ENCODE results near the gene CLDN3.

CLDN3 gene

DNA sequence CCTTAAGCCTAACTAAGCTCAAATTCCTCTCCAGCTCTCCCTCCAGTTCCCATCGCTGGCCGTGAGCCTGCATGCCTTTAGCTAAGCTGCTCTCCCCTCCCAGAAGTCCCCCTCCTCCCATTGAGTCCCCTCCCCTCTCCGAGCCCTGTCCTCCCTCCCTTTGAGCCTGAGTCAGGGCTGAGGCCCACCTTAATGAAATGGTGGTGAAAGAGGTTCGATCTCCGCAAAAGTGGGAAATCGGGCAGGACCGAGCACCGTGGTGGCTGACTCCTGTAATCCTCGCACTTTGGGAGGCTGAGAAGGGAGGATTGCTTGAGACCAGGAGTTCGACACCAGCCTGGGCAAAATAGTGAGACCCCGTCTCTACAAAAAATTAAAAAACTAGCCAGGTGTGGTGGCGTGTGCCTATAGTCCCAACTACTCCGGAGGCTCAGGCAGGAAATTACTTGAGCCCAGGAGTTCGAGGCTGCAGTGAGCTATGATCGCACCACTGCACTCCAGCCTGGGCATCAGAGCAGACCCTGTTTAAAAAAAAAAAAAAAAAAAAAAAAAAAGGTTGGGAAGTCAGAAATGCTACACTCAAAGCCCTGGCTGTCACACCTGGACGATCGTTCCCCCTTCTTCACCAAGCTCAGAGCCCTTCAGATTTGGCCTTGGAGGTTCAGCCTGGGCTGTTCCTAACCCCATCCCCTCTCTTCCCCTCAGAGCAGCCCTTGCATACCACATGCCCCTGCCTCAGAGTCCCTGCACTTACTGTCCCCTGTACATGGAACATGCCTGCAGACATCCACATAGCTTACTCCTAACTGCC is 995 bp upstream of the CLDN3 start:
- DNase-seq (ENCODE audit: low read depth), result no peak

DNA sequence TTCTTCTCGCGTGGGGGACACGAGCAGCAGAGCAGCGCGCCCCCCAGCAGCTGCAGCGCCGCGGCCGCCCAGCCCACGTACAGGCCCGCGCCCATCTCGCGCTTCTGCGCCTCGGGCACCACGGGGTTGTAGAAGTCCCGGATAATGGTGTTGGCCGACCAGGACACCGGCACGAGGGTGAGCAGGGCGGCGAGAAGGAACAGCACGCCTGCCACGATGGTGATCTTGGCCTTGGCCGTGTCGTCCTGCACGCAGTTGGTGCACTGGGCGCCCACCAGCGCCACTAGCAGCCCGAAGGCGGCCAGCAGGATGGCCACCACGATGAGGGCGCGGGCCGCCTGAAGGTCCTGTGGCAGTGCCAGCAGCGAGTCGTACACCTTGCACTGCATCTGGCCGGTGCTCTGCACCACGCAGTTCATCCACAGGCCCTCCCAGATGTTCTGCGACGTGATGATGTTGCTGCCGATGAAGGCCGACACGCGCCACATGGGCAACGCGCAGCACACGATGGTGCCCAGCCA is 529 bp downstream of the CLDN3 start:
- no peak for DNase-seq (ENCODE audit: low read depth)

DNA sequence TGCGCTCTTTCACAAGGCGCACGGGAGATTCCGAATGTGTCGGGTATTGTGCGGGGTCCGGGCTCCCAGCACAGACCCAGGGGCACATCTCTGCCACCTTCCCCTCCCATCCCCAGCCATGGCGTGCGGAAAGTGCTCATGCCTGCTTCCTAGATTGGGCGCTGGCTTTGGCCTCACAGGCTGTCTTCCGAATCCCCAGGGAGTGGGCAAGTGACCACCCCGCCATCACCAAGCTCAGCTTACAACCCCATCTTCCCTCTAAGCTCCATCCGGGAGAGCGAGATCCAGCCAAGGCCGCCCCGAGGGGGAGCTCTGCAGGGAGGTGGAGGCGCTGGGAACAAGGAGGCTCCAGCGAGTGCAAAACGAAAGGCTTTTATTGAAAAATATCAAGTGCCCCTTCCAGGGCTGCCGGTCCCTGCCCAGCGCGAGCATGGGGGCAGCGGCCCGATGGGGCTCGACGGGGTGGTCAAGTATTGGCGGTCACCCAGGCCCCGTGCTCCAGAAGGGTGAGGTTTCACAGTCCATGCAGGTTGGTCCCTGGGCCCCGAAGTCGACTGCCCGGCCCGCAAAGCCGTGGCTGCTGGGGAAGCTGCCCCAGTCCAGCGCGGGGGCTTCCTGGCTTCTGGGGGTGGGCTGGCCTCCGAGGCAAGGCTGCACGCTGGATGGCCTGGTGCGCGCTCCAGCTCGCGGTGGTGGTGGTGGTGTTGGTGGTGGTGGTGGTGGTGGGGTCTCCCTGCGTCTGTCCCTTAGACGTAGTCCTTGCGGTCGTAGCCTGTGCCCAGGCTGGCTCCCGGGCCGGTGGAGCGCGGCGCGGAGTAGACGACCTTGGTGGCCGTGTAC is 1.2 kb downstream of the CLDN3 start:
- DNase-seq (ENCODE audit: low read depth), result no peak

DNA sequence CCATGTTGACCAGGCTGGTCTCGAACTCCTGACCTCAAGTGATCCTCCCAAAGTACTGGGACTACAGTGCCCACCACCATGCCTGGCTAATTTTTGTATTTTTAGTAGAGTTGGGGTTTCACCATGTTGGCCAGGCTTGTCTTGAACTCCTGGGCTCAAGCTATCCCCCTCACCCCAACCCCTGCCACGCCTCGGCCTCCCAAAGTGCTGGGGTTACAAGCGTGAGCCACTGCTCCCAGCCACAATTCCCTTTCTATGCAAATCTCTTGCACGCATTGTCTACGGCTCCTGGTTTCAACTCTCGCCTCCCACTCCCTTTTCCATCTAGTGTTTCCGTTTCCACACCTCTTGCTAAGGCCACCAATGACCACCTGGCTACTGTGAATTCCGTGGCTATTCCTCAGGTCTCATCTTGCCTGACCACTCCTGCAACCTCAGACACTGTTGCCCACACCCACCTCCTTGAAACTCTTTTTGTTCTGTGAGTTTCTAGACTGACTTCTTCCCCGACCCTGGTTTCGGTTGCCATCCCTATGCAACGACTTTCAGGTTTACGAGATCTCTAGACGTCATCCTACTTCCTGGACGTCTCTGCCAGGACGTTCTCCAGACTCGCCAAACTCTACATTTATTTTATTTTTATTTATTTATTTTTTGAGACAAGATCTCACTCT is 3.4 kb downstream of the CLDN3 start:
- DNase-seq (ENCODE audit: low read depth), result no peak

DNA sequence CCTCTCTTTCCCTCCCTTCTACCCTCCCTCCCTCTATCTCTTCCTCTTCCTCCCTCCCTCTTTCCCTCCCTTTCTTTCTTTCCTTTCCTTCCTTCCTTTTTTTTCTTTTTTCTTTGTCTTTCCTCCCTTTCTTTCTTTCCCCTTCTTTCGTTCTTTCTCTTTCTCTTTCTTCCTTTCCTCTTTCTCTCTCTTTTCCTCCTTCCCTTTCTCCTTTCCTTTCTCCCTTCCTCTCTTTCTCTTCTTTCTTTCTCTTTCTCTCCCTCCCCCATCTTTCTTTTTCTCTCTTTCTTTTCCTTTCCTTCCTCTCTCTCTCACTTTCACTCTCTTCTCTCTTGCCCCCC is 7.4 kb downstream of the CLDN3 start:
- DNase-seq (ENCODE audit: low read depth), result no peak

DNA sequence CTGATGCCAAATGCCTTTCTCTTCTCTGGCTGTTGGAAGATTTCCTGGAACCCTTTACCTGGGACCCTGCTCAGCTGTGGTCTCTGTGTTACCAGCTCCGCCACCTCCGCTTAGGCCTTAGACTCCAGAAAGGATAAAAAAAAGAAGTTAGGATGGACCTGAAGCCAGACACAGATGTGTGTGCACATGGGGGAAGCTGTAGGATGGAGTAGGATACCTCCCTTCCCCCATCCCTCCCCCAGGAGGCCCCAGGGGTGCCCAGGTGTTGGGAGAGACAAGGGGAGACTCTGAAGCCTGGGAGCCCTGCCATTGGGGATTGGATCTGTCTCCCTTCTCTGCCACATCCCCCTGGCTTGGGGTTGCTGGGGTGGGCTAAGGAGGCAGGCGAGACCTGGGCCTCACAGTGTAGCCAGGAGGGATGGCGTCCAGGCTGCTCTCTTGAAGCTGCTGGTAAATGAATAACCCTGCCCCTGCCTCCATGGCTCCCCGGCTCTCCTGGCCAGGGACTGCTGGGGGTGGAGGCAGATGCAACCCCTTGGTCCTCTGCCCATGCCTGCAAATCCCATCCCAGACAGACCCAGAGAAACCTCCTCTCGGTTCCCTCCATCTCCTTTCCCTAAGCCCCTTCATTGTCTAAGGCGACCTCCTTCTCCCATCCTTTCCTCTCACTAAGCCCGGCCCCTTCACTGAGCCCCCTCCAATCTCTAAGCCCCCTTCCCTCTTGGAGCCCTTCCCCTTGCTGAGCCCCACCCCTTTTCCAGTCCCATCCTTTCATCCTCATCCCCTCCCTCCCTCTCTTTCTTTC is 8.0 kb downstream of the CLDN3 start:
- no peak for DNase-seq (ENCODE audit: low read depth)

DNA sequence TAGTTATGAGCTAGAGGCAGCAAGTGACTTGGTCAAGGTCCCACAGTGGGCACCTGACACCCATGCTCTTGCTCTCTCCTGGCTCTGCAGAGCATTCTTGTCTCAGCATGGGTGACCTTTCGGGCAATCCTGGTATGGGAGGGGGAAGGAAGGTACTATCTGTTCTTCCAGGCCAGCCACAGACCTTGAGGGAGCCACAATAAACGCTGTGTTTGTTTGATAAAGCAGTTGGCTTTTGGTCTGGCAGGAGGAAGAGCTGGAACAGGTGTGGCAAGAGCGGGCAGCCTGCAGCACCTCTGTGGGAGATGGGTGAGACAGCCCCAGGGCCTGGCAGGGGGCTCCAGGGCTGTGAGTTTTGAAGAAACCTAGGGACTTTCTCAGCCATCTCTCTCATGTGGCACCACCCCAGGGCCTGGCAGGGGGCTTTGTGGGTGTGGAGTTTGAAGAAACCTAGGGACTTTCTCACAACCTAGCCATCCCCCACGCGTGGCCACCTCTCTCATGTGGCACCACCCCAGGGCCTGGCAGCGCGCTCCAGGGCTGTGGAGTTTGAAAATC is 11.4 kb downstream of the CLDN3 start:
- DNase-seq (ENCODE audit: low read depth), result no peak

DNA sequence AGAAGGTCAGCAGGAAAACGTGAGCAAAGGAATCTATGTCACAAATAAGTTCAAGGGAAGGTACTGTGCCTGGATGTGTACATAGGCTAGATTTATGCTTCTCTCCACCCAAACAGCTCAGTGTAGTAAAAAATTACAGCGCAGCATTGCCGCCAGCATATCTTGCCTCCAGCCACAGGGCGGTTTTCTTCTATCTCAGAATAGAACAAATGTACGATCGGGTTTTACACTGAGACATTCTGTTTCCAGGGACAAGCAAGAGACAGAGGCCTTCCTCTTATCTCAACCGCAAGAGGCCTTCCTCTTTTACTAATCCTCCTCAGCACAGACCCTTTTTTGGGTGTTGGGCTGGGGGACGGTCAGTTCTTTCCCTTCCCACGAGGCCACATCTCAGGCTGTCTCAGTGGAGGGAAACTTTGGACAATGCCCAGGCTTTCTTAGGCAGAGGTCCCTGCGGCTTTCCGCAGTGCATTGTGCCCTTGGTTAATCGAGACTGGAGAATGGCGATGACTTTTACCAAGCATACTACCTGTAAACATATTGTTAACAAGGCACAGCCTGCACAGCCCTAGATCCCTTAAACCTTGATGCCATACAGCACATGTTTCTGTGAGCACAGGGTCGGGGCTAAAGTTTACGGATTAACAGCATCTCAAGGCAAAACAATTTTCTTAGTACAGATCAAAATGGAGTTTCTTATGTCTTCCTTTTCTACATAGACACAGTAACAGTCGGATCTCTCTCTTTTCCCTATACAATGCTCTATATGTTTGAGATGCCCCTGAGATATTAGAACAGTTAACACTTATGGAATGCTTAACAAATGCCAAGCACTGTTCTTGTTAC is 19.9 kb downstream of the CLDN3 start:
- no peak for DNase-seq (ENCODE audit: low read depth)

DNA sequence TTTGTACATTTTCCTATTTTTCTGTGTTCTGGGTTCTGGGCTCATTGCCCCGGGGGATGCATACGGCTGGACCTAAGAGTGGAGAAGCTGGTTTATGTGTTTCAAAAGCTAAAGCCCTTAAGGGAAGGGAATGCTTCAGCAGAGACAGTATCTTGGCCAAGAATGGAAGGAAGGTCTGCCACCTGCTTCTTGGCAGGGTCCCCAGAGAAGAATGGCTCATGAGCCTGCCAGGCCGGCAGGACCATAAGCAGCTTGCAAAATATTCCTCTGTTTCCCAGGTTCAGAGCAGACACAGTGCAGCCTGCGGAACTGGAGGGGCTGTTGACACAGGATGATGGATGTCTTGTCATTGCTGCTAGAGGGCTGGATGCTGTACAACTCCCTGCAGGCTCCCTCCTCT is 23.7 kb downstream of the CLDN3 start:
- no peak for DNase-seq (ENCODE audit: low read depth)

DNA sequence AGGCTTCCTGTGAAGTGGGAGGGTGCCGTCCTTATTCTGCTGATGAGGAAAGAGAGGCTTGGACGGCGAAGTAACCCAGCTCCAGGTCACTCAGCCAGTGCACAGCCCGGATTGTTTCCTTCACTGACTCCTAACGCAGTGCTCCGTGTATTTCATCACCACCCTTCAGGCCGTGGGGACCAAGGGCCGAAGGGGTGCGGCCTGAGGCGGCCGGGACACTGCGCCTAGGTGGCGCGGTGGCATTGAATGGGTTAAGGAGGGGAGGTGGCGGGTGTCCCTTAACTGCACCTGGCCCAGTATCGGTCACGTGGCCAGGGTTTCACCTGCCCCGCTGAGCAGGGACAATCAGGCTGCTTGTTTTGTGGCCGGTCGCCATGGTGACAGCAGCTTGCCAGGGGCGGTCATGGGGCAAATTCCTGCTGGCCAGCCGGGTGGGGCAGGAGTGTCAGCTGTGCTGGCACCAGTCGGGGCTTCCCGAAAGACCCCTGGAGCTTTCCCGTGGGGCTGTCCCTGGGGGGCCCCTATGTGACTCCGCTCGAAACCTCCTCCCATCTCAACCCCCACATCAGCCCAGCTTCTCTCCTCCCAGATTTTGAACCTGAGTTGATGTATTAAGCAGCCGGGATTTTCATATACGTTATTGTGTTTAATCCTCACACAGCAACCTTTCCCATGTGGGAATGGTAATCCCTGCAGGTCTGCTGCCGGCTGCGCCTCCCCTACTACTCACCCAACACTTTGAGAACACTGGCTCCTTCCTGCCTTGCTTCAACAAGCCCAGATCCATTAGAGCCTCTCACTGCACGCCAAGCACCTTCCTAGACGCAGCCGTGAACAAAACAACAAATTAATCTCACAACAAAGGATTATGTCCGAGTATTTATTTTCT is 27.1 kb downstream of the CLDN3 start:
- DNase-seq (ENCODE audit: low read depth), result no peak

DNA sequence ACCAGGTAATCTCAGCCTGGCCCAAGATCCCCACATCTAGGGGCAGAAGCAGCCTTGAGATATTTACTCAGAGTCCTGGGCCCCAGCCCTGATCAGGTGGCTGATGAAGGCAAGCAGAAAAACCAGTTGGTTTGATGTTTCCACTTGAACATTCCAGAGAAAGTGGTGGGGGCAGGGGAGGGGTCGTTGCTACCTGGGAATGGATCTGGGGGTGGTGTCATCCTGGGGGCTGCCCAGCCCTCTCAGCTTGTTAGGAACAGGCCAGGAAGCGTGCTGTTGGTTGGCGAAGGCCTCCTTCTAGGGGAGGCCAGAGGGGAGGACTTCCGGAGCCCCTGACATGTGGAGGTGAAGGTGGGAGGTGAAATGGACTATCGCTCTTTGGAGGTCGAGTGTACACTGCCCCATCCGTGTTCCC is 27.7 kb downstream of the CLDN3 start:
- no peak for DNase-seq (ENCODE audit: low read depth)

DNA sequence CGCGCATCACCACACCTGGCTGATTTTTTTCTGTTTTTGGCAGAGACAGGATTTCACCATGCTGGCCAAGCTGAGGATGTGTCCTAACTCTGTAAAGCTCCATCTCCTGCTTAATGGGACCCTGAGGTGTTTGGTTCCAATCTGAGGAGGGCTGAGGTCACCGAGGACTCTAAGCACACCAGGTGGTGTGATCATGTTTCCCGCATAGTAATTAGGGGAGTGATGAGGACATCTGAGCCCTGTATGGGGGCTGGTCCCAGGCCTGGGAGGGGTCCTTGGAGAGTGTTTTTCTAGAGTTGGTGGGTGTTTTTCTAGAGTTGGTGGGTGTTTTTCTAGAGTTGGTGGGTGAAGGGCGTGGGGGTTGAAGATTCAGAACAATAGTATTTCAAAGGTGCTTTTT is 28.5 kb downstream of the CLDN3 start:
- no peak for DNase-seq (ENCODE audit: low read depth)

DNA sequence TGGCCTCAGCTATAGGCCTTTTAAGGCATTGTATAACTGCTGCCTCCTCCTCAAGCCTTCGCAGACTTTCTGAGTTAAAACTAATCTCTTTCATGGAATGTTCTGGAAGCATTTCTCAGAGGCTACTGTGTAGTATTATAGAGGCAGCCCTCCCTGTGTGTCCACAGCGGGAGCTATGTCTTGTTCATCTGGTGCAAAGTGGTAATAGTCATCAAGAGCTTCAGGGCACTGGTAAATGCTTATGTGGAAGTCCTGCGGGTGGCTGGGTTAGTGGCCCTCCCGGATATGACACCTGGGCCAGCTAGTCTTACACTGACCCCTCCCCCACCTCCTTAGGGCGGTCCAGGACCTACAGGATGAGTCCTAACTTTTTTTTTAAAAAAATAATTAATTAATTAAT is 29.3 kb downstream of the CLDN3 start:
- DNase-seq (ENCODE audit: low read depth), result no peak

DNA sequence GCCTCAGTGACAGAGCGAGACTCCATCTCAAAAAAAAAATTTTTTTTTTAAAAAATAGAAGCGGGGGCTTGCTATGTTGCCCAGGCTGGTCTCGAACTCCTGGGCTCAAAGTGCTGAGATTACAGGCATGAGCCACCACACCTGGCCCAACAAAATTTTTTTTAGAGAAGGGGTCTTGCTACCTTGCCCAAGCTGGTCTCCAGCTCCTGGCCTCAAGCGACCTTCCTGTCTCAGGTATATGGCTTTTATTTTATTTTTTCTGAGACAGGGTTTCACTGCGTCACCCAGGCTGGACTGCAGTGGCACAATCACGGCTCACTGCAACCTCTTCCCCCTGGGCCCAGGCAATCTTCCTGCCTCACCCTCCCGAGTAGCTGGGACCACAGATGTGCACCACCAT is 29.9 kb downstream of the CLDN3 start:
- DNase-seq (ENCODE audit: low read depth), result no peak

DNA sequence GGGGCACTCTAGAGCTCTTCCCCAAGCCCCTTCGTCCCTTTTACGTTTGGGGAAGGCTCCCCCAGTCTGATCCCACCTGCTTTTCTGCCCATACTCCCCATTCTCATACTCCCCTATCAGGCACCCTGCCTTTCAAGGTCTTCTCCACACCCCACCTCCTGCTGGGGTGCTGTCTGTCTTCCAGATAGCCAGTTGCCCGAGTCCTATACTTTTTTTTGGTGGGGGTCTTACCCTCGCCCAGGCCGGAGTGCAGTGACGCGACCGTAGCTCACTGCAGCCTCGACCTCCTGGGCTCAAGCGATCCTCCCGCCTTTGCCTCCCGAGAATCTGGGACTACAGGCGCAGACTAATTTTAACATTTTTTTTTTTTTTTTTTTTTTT is 30.7 kb downstream of the CLDN3 start:
- DNase-seq (ENCODE audit: low read depth), result no peak

DNA sequence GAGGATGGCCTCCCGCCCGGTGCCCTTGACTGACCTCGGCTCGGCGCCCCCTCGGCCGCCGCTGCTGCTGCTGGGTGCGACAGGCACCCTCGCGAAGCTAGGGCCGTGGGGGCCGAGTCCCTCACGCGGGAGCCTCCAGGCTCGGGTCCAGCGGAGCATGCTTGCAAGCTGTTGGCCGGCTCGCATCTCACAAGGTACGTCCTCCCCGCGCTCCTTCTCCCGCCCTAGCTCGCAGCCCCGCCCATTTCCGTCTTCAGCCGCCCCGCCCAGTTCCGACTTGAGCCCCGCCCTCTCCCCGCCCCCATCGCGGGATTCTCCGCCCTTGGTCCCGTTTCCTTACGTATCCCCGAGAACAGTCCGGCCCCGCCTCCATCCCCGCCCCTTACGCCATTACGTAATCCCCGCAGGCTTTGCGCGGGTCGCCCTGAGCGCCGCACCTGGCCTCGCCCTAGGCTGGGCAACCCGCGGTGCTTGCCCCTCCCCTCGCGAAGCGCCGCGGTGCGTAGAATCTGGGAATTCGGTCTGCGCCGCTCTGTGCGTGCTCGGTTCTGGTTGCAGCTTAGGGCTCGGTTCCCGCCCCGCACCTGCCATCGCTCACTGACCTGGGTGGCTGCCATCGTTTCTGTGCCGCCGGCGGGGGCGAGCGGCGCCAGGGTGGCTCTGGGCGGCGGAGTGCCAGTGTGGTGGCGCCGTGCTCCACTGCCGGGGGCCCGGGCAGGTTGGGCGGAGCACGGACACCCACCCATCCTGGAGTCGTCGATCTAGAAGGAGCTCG is 31.3 kb downstream of the CLDN3 start, which contains the start of gene ABHD11:
ABHD11 (minus strand) TSS at position 191 of the 775 bp plus-strand sequence; CDS start at position 159, 32 bp downstream.
- DNase-seq (ENCODE audit: low read depth), result peak; percentile 85

DNA sequence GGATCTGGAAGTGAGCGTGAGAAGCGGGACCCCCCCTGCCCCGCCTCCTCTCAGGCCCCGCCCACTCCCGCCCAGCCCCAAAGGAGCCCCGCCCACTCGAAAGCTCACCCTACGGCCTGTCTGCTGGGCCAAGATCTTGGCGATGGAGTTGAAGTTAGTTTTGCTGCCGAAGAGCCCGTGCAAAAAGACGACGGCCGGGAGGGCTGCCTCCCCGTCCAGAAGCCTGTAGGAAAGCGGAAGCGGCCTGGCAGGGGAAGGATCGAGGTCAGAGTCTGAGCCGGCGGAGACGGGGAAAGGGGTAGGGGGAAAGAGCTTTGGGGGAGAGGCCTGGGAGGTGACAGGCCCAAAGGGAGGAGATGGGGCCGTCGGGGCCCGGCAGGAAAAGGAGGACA is 31.9 kb downstream of the CLDN3 start:
- DNase-seq (ENCODE audit: low read depth), result no peak

DNA sequence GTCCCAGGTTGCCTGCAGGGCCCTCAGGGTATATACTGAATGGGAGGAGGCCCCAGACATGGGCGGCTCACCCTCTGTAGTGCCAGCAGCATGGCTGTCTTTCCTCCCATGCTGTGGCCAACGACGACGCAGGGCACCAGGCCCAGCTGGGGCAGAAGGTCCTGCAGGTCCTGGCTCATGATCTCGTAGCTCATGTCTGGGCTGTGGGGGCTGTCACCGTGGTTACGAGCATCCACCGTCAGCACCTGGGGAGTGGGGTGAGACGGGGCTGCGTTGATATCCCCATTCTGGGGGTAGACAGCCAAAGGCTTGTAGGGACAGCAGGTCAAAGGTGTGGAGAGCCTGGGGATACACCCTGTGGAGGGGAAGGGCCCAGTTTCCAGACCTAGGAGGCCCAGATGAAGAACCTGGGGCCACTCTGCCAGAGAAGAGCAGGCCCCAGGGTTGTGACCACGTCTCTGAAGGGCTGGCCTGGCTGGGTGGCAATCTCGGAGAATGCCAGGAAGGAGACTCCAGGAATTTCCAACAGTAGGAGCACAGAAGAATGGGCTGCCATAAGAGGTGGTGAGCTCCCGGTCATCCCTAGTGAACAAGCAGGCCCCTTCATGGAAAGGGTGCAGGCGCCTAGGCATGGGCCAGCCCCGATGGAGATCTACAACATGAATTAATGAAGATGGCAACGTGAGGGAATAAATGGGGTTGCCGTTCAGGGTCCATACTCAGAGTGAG is 32.4 kb downstream of the CLDN3 start:
- DNase-seq (ENCODE audit: low read depth), result no peak
